A673 (cell line): ENCODE data around the gene ZBTB25.

Experiments
- CTCF ChIP-seq: fragments of 300-800, 200-600 bp; sonication (generic); conservative IDR thresholded peaks from 2 replicates; pipeline ENCODE4 v1.5.1; 2017; ENCODE audit warnings: low read depth, mild to moderate bottlenecking, antibody characterized with exemption, low read length, moderate library complexity, mixed read lengths
- EZH2 ChIP-seq: fragments of 200-600 bp; sonication (generic); IDR thresholded peaks from 2 replicates; pipeline ENCODE4 v1.6.1; 2017; ENCODE audit warnings: borderline replicate concordance, low read depth, mild to moderate bottlenecking, mixed read lengths, antibody characterized with exemption, low read length; ENCODE audit not compliant: poor library complexity, severe bottlenecking

DNA sequence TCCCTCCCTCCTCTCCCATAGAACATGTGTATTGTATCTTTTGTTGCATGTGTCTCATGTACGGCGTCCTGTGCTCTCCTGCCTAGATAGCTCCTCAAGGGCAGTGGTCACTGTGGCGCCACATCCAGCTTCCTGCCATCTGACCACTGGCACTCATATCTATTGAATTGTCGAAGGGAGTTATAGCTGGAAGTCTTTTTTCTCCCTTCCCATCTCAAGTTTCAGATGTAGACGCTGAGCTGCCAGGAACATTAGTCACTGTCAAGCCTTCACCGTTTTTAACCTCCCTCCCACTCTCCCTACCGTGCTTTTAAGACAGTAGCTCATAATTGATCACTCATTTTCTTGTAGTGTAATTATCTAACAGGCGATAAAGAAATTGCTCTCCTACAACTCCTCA is 82.5 kb downstream of the ZBTB25 start:
- TF ChIP-seq CTCF (no peak), EZH2 (no peak)
